ENCODE measurements around the gene PPP1R1B.

PPP1R1B gene

DNA sequence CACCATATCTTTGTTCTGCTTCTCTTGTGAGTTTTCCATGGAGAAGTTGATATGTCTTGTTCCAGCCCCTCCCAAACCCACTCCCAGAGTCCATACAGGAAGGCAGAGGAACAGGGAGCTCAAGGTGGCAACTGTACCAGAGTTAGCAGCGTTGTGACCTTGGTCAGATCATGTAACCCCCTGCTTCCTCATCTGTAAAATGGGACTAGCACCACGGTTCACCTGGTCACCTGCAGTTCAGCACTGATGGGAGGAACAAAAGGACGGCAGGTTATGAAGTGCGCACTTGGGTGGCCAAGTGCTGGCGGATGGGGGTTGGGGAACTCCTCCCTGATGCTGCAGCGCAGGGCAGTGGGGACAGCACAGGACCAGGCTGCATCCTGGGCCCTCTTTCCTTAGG, 11.3 kb upstream of the PPP1R1B start:
- DNase-seq (ENCODE audit: low spot score), result no peak

DNA sequence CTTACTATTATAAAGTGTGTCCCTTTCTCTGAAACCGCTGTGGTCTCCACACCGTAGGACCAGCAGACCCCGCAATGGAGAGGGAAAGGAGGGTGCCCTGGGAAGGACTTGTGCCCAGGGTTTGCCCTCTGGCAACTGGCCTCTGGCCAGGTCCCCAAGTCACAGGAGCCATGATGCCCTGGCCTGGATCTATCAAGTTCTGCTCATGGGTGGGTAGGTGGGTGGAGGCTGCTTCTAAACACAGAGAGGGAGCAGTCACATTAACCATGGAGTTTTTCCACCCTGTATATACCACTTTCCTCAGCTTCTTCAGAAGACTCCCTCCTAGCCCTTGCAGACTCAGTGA, 9.7 kb upstream of the PPP1R1B start:
- no peak for DNase-seq (ENCODE audit: low spot score)

- DNase-seq (ENCODE audit: low spot score), result peak; percentile 87
These were observed 9.1 kb upstream of the PPP1R1B start for GRCh38 chr17:39617446-39618245.

DNA sequence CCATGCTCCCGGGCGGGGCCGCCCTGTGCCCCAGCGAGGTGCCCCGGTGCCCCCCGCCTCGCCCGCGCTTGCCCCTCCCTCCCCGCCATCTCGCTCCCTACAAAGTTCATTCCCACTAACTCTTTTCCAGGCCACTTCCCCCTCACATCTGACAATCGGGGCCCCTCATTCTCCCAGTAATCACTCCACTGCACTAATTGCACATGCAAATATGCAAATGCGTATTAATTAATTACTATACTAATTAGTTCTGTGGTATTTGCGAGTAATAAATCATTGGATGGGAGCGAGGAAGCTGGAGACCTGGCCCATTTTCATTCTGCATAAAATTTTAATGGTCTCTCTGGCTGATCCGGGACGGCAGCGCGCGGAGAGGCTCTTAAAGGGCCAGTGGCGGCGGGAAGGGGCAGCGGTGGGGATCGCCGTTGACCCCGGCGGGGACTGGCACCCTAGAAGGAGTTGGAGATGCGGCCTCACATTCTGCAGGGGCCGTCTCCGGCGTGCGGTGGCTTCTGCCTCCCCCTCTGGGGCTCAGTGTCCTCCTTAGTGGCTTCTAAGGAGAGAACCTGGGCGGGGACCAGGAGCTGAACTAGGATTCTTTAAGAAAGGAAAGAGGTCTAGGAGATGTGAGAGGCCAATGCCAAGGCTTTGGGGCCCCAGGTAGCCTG, 8.4 kb upstream of the PPP1R1B start:
- no peak for DNase-seq (ENCODE audit: low spot score)

DNA sequence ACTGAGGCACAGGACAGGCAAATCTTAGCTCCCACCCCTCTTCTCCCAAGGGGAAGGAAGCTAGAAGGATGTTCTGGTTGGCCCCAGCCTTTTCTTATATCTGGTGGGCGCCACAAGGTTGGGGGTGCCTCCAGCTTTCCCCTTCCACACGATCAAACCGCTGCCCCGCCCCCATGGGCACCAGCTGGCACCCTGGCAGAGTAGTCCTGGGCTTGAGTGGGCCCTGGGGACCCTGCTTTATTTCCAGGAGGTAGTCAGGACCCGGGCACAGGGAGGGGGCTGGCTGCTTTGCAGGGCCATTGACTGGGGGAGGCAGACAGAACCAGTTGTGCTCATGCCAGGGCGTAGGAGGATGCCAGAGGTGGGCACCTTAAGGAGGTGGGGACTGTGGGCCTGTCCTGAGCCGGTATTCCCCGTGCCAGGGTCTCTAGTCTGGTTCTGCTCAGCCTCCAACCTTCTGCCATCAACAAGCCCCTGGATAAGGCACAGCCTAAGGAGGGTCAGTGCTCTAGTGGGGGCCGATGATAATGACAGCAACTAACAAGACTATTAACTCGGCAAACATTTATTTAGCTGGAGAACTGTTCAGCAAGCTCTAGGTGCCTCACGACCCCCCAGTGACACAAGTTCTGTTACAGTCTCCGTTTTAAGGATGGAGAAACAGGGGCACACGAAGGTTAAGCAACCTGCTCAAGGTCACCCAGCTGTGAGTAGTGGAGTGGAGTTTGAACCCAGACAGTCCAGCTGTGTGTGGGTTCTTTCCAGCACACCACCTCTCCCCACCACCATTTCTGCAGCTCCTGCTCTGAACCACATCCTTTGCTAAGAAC, 7.6 kb upstream of the PPP1R1B start:
- no peak for DNase-seq (ENCODE audit: low spot score)

- no peak for DNase-seq (ENCODE audit: low spot score)
These were observed 7.0 kb upstream of the PPP1R1B start for GRCh38 chr17:39619786-39620101.

DNA sequence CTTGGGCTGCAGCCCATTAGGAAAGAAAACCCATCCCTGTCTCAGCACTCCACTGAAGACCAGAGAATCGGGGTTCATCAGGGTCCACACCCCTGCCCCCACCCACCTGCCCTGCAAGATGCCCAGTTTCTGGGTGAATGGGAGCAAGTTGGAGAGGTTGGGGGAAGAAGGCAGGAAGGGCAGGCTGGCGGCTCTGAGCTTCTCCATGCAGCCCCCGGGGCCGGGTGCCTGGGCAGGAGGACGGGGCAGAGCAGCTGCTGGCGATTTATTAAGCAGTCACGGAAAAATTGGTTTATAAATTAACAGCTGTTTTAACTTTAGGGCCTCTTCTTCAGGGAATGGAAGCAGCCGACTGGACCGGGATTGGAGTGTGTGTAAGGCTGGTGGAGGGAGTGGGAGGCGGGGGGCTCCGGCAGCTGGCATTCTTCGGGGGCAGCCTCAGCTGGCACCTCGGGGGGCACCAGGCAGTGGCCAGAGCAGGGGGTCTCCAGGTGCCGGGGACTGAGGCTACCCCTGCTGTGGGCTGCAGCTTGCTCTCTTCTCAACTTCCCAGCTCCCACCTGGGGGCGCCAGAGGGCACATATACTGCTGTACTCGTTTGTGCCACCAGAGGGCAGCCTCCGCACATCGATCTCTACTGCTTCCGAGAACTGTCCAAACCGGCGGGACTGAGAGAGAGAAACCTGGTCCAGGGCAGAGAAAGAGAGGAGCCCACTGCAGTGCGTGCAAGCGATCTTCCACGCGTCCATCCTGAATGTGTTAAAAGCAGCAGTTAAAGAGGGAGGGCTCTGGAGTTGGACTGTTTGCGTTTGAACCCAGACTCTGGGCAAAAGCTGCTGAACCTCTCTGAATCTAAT, 5.0 kb upstream of the PPP1R1B start:
- DNase-seq (ENCODE audit: low spot score), result peak; percentile 91

- no peak for DNase-seq (ENCODE audit: low spot score)
These were observed 4.3 kb upstream of the PPP1R1B start for GRCh38 chr17:39622380-39623006.

- DNase-seq (ENCODE audit: low spot score), result peak; percentile 86
These were observed 3.3 kb upstream of the PPP1R1B start for GRCh38 chr17:39623356-39623950.

GRCh38 chr17:39624313-39624712, 2.4 kb upstream of the PPP1R1B start:
- DNase-seq (ENCODE audit: low spot score), result no peak

DNA sequence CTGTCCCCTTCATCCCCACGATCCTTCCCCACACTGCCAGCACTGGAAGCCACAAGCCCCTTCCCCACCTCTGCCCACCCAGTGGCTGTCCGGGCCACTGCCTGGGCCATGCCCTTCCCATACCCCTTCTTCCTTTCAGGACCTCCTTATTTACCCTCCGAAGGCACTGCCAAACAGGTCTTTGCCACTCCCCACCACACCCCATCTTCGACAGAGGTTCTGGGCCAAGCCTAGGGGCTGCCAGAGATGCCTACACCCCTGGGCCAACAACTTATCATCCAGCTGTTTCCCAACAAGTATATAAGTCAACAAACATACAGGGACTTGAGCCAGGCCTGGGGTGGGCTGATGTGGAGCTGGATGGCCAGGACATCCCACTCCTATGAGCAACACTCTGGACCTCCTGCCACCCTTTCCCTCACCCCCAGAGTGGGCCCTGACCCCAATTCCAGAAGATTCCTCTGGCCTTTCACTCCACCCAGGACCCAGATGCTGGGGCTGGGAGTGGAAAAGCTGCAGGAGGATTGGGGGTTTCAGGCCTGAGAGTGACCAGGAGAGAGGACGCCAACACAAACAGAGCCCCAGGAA, 1.5 kb upstream of the PPP1R1B start:
- no peak for DNase-seq (ENCODE audit: low spot score)

- no peak for DNase-seq (ENCODE audit: low spot score)
These were observed 427 bp downstream of the PPP1R1B start for GRCh38 chr17:39627047-39627711.

DNA sequence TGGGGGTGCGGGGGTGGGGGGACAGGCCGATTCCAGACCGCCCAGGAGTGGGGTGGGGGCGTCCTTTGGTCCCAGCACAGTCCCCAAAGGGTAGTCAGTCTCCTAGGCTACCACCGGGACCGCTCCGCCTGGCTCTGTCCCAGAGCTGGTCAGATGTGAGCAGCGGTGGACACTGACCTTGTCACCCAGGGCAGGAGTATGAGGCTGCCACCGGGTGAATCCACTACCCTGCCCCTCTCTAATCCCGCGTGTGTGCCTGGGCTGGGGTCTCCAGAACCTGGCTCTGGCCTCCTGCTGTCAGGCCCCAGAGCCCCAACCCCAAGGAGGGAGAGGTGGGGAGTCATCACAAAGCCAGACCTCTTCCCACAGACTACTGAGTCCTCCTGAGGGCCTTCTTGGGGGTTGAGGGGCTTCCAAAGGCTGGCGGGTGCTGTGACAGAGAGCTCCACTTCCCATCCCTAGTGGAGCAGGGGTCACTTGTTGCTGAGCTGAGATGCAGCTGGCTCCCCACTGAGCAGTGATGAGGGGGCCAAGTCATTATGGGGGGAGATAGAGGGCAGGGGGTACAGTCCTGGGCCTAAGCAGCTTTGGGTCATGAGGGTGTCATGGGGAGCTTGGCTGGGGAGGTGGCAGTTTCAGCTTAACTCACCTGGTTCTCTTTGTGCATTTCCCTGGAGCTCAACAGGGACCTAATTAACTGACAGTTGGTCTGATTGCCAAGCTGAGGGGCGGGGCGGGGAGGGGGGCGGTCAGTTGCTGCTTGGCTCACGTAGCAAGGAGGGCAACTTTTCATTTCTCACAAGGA, 1.2 kb downstream of the PPP1R1B start:
- no peak for DNase-seq (ENCODE audit: low spot score)

GRCh38 chr17:39628655-39629493, 2.1 kb downstream of the PPP1R1B start:
- DNase-seq (ENCODE audit: low spot score), result no peak

DNA sequence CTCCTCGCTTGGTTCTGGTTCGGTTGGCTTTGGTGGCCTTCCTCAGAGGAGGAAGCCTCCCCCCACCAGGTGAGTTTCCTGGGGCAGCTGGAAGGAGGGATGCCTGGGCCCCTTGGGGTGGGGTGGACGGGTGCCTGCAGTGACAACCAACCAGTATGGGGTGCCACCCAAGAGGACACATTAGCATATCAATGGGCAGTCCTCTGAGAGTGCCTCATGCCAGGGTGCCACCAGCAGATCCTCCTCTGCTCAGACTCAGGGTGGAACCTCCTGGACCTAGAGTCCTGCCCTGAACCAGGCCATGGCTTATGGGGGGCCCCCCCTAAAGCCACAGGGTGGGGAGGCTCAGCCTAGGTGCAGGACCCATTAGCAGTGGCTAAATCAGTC, 2.7 kb downstream of the PPP1R1B start:
- DNase-seq (ENCODE audit: low spot score), result no peak

DNA sequence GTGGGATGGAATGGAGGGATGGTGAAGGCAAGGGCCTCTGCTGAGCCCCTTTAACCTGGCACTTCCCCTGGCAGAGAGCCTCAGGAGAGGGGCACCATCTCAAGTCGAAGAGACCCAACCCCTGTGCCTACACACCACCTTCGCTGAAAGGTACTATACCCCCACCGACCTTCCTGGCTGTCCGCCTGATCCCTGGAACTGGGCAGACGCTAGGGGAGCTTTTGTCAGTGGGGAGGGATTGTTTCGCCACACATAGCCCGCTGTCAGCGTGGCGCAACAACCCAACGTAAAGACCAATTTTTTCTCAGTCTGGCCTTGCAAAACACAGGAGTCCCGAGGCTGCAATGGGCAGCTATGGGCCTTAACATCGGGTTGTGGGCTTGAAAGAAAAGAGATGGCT, 3.1 kb downstream of the PPP1R1B start:
- DNase-seq (ENCODE audit: low spot score), result no peak

- no peak for DNase-seq (ENCODE audit: low spot score)
These were observed 4.7 kb downstream of the PPP1R1B start for GRCh38 chr17:39631403-39631802.

DNA sequence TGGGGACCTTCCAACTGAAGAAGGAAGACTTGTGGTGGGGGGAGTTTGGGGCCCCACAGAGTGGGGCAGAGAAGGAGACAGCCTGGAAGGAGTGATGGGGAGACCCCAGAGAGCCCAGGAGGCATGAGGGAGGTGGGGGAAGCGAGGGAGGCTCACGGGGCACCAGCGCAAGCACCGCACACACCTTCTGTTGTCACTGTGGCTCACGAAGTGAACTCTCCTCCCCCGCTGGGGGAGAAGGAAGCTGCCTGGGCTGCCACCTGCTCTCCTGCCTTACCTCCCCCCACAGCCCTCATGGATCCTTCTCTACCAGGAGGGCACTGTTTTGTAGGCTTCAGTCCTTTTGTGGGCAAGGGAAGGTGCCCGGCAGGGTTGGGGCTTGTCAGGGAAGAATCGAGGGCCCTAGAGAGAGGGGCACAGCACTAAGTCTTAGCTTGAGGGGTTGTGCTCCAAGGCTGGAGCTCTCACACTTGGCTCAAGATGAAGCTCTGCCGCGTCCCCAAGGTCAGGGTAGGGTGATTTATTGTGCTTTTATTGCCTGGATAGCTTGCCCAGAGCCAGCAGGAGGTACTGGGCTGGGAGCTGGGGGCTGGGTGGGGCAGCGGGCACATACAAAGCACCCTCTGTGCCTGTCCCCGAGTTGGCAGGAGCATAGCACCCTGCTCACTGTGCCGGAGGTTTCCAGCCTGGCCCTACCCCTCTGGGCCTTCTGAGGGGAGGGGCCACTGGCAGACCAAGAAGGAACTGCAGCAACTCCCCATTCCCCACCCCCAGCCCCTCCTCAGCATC, 5.6 kb downstream of the PPP1R1B start:
- no peak for DNase-seq (ENCODE audit: low spot score)
